ENCODE results near the gene HPN.
"Not testable (repeated sequence)": the region's sequence is repeated elsewhere in the genome, so short reads cannot be mapped to it uniquely, and the experiment has no call there.

Gene HPN

DNA sequence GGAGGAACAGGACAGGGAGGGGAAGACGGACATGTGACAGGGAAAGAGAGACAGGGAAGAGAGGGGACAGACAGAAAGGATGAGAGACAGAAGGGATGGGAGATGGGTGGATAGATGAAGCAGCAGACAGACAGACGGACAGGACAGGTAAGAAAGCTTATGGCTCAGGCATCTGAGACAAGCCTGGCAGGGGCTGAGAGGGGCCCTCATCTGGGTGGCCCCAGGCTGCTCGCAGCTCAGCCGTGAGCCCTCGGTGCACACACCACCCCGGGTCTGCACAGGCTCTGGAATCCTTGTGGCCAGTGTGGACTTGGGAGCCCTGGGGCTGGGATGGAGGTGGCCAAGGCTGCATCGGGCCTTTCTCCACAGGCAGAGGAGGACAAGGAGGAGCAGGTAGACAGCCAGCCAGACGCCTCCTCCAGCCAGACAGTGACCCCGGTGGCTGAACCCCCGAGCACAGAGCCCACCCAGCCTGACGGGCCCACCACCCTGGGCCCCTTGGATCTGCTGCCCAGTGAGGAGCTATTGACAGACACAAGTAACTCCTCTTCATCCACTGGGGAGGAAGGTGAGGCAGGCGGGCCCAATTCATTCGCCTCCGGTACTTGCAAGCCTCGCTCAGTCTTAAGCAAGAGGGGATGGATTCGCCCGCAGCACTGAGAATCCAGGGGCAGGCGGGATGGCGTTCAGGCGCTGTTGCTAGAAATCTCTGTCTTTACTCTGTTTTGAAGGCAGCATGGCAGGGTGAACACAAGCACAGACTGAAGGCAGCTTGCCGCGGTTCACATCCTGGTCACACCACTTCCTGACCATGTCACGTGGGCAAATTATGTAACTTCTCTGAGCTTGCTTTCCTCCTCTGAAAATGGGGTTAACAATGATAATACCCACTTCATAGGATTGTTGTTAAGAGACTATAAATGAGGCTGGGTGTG is 27.4 kb upstream of the HPN start:
- ATAC-seq (ENCODE audit: low read depth) = peak; percentile 49
- Mint-ChIP-seq H3K9me3 (no peaks in the 10 kb centered on the region), H3K4me1 (peaks cover 32% of the 10 kb centered on the region), H3K27ac (peak overlapping the region; percentile 62), H3K36me3 (peaks cover 31% of the 10 kb centered on the region), H3K27me3 (no peaks in the 10 kb centered on the region), H3K4me3 (peak overlapping the region; percentile 9)
- DNase-seq (ENCODE audit: low spot score in 2 of 2) = no peak

DNA sequence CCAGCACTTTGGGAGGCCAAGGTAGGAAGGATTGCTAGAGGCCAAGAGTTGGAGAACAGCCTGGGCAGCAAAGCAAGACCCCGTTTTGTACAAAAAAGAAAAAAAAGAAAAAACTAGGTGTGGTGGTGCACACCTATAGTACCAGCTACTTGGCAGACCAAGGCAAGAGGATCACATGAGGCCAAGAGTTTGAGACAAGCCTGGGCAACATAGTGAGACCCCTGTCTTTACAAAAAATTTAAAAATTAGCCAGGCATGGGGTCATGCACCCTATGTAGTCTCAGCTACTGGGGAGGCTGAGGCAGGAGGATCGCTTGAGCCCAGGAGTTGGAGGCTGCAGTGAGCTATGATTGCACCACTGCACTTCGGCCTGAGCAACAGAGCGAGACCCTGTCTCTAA is 26.7 kb upstream of the HPN start:
- not testable (repeated sequence) for H3K27ac Mint-ChIP-seq; ATAC-seq (ENCODE audit: low read depth); H3K9me3 Mint-ChIP-seq; H3K4me3 Mint-ChIP-seq; H3K27me3 Mint-ChIP-seq; DNase-seq (ENCODE audit: low spot score in 2 of 2)
- Mint-ChIP-seq H3K36me3 (peaks cover 34% of the 10 kb centered on the region), H3K4me1 (peaks cover 34% of the 10 kb centered on the region)

DNA sequence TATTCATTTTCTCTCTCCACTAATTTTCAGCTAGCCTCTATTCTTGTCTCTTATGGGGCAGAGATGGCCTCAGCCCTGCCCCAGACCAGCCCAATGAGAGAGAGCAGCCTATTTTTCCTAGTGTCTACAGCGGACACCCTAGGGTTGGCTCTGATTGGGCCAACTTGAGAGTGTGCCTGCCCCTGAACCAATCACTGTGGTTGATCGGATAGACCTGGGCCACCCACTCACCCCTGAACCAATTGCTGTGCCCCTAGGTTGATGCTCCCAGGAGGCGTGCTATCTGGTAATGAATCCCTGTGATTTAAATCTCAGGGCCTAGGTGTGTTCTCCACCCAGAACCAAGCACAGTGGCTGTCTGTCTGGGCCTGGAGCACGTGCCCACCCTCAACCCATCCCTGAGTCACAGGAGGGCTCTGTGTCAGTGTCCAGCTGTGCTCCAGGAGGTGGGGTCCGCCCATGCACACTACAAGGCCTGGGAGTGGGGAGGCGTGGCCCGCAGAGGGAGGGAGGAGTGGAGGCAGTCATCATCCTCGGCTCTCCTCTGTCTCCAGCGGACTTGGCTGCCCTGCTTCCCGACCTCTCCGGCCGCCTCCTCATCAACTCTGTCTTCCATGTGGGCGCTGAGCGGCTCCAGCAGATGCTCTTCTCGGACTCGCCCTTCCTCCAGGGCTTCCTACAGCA is 26.1 kb upstream of the HPN start:
- Mint-ChIP-seq H3K4me1 (peaks cover 35% of the 10 kb centered on the region), H3K4me3 (no peak overlapping the region), H3K9me3 (no peaks in the 10 kb centered on the region), H3K27ac (no peak overlapping the region), H3K36me3 (peaks cover 31% of the 10 kb centered on the region), H3K27me3 (no peaks in the 10 kb centered on the region)
- no peak for ATAC-seq (ENCODE audit: low read depth)
- no peak for DNase-seq (ENCODE audit: low spot score in 2 of 2)

DNA sequence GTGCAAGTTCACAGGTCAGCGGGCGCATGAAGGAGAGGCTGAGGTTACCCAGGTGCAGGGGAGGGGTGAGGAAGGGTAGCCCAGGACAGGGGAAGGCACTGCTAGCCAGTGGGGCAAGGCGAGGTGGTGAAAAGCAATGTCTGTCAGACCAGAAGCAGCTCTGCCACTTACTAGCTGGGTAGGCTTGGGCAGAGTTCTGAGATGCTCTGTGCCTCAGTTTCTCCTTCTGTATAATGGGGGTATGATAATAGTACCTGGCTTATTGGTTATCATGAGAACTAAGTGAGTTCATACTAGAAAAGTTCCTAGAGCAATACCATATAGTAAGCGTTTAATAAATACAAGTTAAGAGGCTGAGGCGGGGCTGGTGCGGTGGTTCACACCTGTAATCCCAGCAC is 25.6 kb upstream of the HPN start:
- Mint-ChIP-seq H3K4me1 (peaks cover 33% of the 10 kb centered on the region), H3K36me3 (peaks cover 32% of the 10 kb centered on the region), H3K9me3 (no peaks in the 10 kb centered on the region), H3K27me3 (no peaks in the 10 kb centered on the region), H3K27ac (no peak overlapping the region), H3K4me3 (no peak overlapping the region)
- no peak for DNase-seq (ENCODE audit: low spot score in 2 of 2)
- ATAC-seq (ENCODE audit: low read depth) = no peak

DNA sequence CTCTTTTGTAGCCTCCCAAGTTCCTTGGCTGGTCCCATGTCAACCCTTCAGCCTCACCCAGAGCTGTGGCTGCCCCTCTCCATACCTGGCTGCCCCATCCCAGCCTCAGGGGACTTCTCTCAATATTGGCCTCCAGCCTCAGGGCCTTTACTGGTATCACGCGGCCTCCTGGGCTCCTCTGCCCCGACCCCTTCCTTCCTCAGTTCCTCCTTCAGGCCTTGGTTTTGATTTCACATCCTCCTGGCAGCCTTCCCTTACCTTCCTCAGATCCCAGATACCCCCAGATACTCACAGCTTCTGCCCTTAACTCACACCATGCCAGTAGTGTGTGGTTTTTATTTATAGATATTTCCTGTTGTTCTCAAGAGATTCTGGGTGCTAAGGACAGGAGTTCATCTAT is 24.0 kb upstream of the HPN start:
- Mint-ChIP-seq H3K27ac (no peak overlapping the region), H3K4me1 (peaks cover 28% of the 10 kb centered on the region), H3K9me3 (no peaks in the 10 kb centered on the region), H3K27me3 (no peaks in the 10 kb centered on the region), H3K36me3 (peaks cover 41% of the 10 kb centered on the region), H3K4me3 (no peak overlapping the region)
- ATAC-seq (ENCODE audit: low read depth) = no peak
- no peak for DNase-seq (ENCODE audit: low spot score in 2 of 2)

DNA sequence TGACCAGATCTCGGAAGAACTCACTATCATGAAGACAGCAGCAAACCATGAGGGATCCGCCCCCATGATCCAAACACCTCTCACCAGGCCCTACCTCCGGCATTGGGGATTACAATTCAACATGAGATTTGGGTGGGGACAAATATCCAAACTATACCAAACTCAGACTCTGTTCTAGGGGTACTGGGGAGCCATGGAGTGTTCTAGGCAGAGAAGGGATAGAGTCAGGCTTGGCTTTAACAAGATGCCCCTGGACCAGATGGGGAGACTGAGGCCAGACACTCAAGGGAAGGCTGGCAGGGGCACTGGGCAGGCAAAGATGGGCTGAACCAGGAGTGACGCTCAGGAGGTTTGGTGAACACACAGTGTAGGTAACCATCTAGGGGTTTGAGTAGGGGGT is 23.1 kb upstream of the HPN start:
- DNase-seq (ENCODE audit: low spot score in 2 of 2) = no peak
- H3K27ac Mint-ChIP-seq = no peak overlapping the region
- no peak for ATAC-seq (ENCODE audit: low read depth)
- H3K4me1 Mint-ChIP-seq = peaks cover 21% of the 10 kb centered on the region
- no peak overlapping the region for H3K4me3 Mint-ChIP-seq
- H3K27me3 Mint-ChIP-seq = no peaks in the 10 kb centered on the region
- peaks cover 41% of the 10 kb centered on the region for H3K36me3 Mint-ChIP-seq
- H3K9me3 Mint-ChIP-seq = no peaks in the 10 kb centered on the region

DNA sequence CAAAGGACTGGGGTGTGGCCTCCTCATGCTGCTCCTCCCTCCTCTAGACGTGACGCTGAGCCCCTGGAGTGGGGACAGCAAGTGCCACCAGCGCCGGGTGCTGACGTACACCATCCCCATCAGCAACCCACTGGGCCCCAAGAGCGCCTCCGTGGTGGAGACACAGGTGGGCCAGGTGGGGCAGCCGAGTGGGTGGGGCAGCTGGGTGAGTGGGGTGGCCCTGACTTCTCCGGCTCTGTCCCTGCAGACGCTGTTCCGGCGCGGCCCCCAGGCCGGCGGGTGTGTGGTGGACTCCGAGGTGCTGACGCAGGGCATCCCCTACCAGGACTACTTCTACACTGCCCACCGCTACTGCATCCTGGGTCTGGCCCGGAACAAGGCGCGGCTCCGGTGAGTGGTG is 22.4 kb upstream of the HPN start:
- no peak overlapping the region for H3K4me3 Mint-ChIP-seq
- peaks cover 39% of the 10 kb centered on the region for H3K36me3 Mint-ChIP-seq
- no peak overlapping the region for H3K27ac Mint-ChIP-seq
- ATAC-seq (ENCODE audit: low read depth) = no peak
- peaks cover 14% of the 10 kb centered on the region for H3K4me1 Mint-ChIP-seq
- no peak for DNase-seq (ENCODE audit: low spot score in 2 of 2)
- H3K27me3 Mint-ChIP-seq = no peaks in the 10 kb centered on the region
- H3K9me3 Mint-ChIP-seq = no peaks in the 10 kb centered on the region

DNA sequence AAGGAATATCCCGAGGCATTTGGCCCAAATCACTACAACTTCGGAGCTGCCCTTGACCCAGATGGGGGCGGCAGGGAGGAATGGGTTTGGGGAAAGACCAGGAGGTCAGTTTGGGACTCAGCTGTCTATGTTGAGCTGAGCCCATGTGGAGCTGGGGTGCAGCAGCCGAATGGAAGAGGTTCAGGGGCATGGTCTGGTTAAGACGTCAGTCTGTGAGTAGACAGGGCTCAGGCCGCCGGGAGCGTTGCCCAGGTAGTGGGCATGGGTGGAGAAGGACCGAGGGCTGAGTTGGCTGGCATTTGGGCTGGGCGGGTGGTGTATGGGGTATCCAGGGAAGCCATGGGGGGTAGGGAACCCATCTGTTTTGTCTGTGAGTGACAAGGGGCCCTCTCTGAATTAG is 20.5 kb upstream of the HPN start:
- H3K27me3 Mint-ChIP-seq = no peaks in the 10 kb centered on the region
- no peaks in the 10 kb centered on the region for H3K9me3 Mint-ChIP-seq
- ATAC-seq (ENCODE audit: low read depth) (no peak), DNase-seq (ENCODE audit: low spot score in 2 of 2) (no peak)
- H3K27ac Mint-ChIP-seq = no peak overlapping the region
- H3K4me3 Mint-ChIP-seq = no peak overlapping the region
- H3K4me1 Mint-ChIP-seq = peaks cover 9% of the 10 kb centered on the region
- H3K36me3 Mint-ChIP-seq = peaks cover 42% of the 10 kb centered on the region

DNA sequence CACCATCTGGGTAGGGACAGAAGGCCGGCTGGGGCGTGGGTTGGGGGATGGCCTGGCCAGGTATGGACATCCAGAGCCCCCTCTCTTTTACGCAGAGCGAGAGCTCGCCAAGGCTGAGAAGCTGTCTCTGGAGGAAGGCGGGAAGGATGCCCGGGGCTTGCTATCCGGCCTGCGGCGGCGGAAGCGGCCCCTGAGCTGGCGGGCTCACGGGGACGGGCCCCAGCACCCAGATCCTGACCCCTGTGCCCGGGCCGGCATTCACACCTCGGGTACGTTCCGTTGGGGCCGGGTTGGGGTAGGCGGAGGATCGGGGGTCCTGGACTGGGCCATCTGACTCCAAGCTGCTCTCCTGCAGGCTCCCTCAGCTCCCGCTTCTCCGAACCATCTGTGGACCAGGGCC is 19.9 kb upstream of the HPN start:
- ATAC-seq (ENCODE audit: low read depth) (no peak), DNase-seq (ENCODE audit: low spot score in 2 of 2) (no peak)
- Mint-ChIP-seq H3K27me3 (no peaks in the 10 kb centered on the region), H3K4me3 (no peak overlapping the region), H3K4me1 (peaks cover 9% of the 10 kb centered on the region), H3K36me3 (peaks cover 44% of the 10 kb centered on the region), H3K9me3 (no peaks in the 10 kb centered on the region), H3K27ac (no peak overlapping the region)

DNA sequence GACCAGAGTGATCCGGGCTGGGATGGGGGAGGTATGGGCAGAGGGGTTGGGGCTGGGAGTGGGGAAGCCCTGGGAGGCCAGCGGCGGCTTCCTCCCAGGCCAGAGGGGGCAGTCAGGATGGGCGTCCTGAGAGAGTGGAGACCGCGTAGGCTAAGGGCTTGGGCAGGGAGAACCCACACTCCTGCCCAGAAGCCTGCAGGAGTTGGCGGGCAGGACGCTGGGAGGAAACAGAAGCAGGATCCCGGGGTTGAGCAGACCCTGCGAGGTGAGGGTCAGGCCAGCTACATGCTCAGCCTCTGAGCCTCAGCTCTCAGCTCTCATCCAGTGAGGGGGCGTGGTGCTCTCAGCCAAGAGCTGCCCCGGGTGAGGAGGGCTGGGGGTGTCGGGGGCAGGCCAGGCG is 19.1 kb upstream of the HPN start:
- H3K4me3 Mint-ChIP-seq = no peak overlapping the region
- H3K4me1 Mint-ChIP-seq = peaks cover 6% of the 10 kb centered on the region
- H3K9me3 Mint-ChIP-seq = no peaks in the 10 kb centered on the region
- DNase-seq (ENCODE audit: low spot score in 2 of 2) = no peak
- ATAC-seq (ENCODE audit: low read depth) = no peak
- H3K27ac Mint-ChIP-seq = no peak overlapping the region
- H3K27me3 Mint-ChIP-seq = no peaks in the 10 kb centered on the region
- peaks cover 40% of the 10 kb centered on the region for H3K36me3 Mint-ChIP-seq

DNA sequence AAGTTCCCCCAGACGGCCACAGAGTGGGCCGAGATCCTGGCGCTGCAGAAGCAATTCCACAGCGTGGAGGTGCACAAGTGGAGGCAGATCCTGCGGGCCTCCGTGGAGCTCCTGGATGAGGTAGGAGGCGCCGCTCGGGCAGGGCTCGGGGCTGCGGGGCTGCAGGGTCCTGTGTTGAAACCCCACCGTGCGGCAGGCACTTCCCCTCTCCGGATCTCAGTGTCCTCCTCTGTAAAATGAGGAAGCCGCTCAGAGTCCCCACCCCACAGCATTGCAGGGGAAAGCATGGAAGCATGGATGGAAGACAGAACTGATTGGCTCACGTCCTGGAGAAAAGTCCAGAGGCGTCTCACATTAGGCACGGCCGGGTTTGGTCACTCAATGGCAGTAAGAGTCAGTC is 18.1 kb upstream of the HPN start:
- ATAC-seq (ENCODE audit: low read depth) (no peak), DNase-seq (ENCODE audit: low spot score in 2 of 2) (no peak)
- Mint-ChIP-seq H3K27me3 (peaks cover 1% of the 10 kb centered on the region), H3K36me3 (peaks cover 36% of the 10 kb centered on the region), H3K27ac (no peak overlapping the region), H3K4me3 (no peak overlapping the region), H3K9me3 (no peaks in the 10 kb centered on the region), H3K4me1 (peaks cover 3% of the 10 kb centered on the region)

DNA sequence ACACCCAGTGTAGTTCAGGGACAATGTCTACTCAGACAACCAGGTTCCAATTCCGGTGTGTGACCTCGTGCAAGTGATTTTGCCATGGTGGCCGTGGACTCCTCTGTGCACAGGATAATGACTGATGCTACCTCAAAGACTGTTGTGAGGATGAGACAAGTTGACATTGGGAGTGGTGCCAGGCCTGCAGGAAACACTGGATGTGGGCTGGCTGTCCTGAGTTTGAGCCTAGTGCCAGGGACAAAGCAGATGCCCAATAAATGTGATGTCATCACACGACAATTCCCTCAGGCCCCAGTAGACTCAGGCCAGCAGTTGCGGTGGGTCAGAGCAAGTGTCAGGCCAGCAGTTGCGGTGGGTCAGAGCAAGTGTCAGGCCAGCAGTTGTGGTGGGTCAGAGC is 17.4 kb upstream of the HPN start:
- DNase-seq (ENCODE audit: low spot score in 2 of 2) = no peak
- H3K27ac Mint-ChIP-seq = no peak overlapping the region
- no peak for ATAC-seq (ENCODE audit: low read depth)
- peaks cover 3% of the 10 kb centered on the region for H3K4me1 Mint-ChIP-seq
- H3K27me3 Mint-ChIP-seq = peaks cover 3% of the 10 kb centered on the region
- H3K9me3 Mint-ChIP-seq = no peaks in the 10 kb centered on the region
- H3K4me3 Mint-ChIP-seq = no peak overlapping the region
- H3K36me3 Mint-ChIP-seq = peaks cover 33% of the 10 kb centered on the region

DNA sequence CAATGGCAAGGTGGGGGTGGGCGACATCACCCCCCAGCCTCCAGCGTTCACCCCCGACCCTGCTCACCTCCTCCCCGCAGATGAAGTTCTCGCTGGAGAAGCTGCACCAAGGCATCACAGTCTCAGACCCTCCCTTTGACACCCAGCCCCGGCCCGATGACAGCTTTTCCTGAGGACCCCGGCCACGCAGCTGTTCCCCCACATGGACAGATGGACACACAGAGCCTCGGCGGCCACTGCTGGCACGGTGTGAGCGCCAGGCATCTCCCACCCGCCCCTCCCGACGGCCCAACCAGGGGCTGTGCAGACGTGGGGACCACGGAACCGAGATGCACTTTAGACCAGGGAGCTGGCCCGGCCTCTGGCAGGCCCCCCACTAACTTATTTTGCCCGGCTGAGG is 15.6 kb upstream of the HPN start:
- Mint-ChIP-seq H3K36me3 (peaks cover 24% of the 10 kb centered on the region), H3K4me1 (peaks cover 2% of the 10 kb centered on the region), H3K27ac (no peak overlapping the region), H3K27me3 (peaks cover 4% of the 10 kb centered on the region), H3K9me3 (no peaks in the 10 kb centered on the region), H3K4me3 (no peak overlapping the region)
- ATAC-seq (ENCODE audit: low read depth) (no peak), DNase-seq (ENCODE audit: low spot score in 2 of 2) (no peak)

DNA sequence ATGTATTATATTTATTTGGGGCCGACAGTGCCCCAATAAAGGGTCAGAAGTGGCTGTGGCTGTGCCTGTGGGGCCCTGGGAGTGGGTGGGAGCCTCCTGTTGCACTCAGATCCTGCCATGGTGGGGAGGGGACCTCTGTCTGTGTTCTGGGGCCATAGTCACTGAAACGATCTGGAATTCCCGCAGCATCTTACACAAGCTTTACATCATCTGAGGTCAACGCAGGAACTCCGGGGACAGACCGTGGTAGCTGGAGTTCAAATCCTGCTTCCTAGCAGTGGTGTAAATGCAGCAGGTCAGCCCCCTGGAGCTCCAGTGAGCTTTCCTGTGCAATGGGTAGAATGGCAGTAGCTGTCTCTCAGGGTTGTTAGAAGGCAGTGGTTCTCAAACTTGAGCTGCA is 15.1 kb upstream of the HPN start:
- Mint-ChIP-seq H3K9me3 (no peaks in the 10 kb centered on the region), H3K4me3 (no peak overlapping the region), H3K4me1 (peaks cover 6% of the 10 kb centered on the region), H3K36me3 (peaks cover 22% of the 10 kb centered on the region), H3K27ac (no peak overlapping the region), H3K27me3 (peaks cover 9% of the 10 kb centered on the region)
- DNase-seq (ENCODE audit: low spot score in 2 of 2) = no peak
- ATAC-seq (ENCODE audit: low read depth) = no peak
